Parathyroid adenoma (tissue), 2 donors: ENCODE results near the gene FAM185A.
"Not testable (repeated sequence)": the region's sequence is repeated elsewhere in the genome, so short reads cannot be mapped to it uniquely, and the experiment has no call there.

Experiments used
- H2AFZ ChIP-seq: fragments of 300-600 bp; sonication (generic); one replicate; pipeline ENCODE4 v1.7.0; 2017; ENCODE audit warnings: antibody characterized with exemption, mild to moderate bottlenecking
- H3K27ac ChIP-seq: fragments of 300-600 bp; sonication (generic); one replicate; pipeline ENCODE4 v1.7.0; 2017
- H3K27me3 ChIP-seq: fragments of 300-600 bp; sonication (generic); one replicate; pipeline ENCODE4 v1.7.0; 2017; ENCODE audit warnings: low read length; ENCODE audit not compliant: control insufficient read depth, insufficient read depth
- H3K36me3 ChIP-seq: fragments of 300-600 bp; sonication (generic); one replicate; pipeline ENCODE4 v1.7.0; 2017; ENCODE audit warnings: low read length; ENCODE audit not compliant: control insufficient read depth, insufficient read depth
- H3K4me1 ChIP-seq: fragments of 300-600 bp; sonication (generic); one replicate; pipeline ENCODE4 v1.7.0; 2017; ENCODE audit warnings: control low read depth
- H3K4me2 ChIP-seq: fragments of 300-600 bp; sonication (generic); one replicate; pipeline ENCODE4 v1.7.0; 2017; ENCODE audit warnings: low read length
- H3K4me3 ChIP-seq: fragments of 300-600 bp; sonication (generic); one replicate; pipeline ENCODE4 v1.7.0; 2017; ENCODE audit warnings: low read depth, low read length
- H3K79me2 ChIP-seq: fragments of 300-600 bp; sonication (generic); one replicate; pipeline ENCODE4 v1.7.0; 2017; ENCODE audit warnings: control low read depth
- H3K9ac ChIP-seq: fragments of 300-600 bp; sonication (generic); one replicate; pipeline ENCODE4 v1.7.0; 2017; ENCODE audit warnings: mild to moderate bottlenecking
- H3K9me3 ChIP-seq: fragments of 300-600 bp; sonication (generic); one replicate; pipeline ENCODE4 v1.7.0; 2017; ENCODE audit warnings: low read length; ENCODE audit not compliant: control insufficient read depth
- CTCF ChIP-seq: fragments of 300-600 bp; sonication (generic); IDR thresholded peaks from one replicate; pipeline ENCODE4 v1.7.0; 2017; ENCODE audit warnings: antibody characterized with exemption, mild to moderate bottlenecking
- donor health status: primary hyperparathyroidism.

Gene FAM185A

GRCh38 chr7:102837802-102838201 lies 89.0 kb downstream of the FAM185A start:
- Histone ChIP-seq H3K4me3 (no peak overlapping the region), H3K36me3 (no peaks in the 10 kb centered on the region), H2AFZ (no peak overlapping the region), H3K4me1 (no peaks in the 10 kb centered on the region), H3K9me3 (no peaks in the 10 kb centered on the region), H3K4me2 (no peak overlapping the region), H3K27me3 (no peaks in the 10 kb centered on the region), H3K9ac (no peak overlapping the region), H3K27ac (no peak overlapping the region), H3K79me2 (no peaks in the 10 kb centered on the region)
- TF ChIP-seq CTCF: no peak

GRCh38 chr7:102838572-102839101 lies 89.8 kb downstream of the FAM185A start:
- not testable (repeated sequence) for H3K79me2 ChIP-seq, H3K36me3 ChIP-seq, H3K4me2 ChIP-seq, H3K27ac ChIP-seq, H3K27me3 ChIP-seq, H3K4me3 ChIP-seq, H2AFZ ChIP-seq, H3K4me1 ChIP-seq, H3K9me3 ChIP-seq, H3K9ac ChIP-seq

GRCh38 chr7:102840404-102840803 lies 91.6 kb downstream of the FAM185A start:
- no peaks in the 10 kb centered on the region for H3K36me3 ChIP-seq
- H3K79me2 ChIP-seq: no peaks in the 10 kb centered on the region
- H3K27ac ChIP-seq: no peak overlapping the region
- H3K9me3 ChIP-seq: no peaks in the 10 kb centered on the region
- no peak overlapping the region for H3K4me2 ChIP-seq
- no peak overlapping the region for H3K4me3 ChIP-seq
- H3K9ac ChIP-seq: no peak overlapping the region
- H2AFZ ChIP-seq: no peak overlapping the region
- TF ChIP-seq CTCF: no peak
- H3K27me3 ChIP-seq: no peaks in the 10 kb centered on the region
- no peaks in the 10 kb centered on the region for H3K4me1 ChIP-seq

GRCh38 chr7:102841290-102841689 lies 92.5 kb downstream of the FAM185A start:
- H2AFZ ChIP-seq: no peak overlapping the region
- no peaks in the 10 kb centered on the region for H3K27me3 ChIP-seq
- no peak overlapping the region for H3K27ac ChIP-seq
- no peaks in the 10 kb centered on the region for H3K79me2 ChIP-seq
- TF ChIP-seq CTCF: no peak
- H3K9me3 ChIP-seq: no peaks in the 10 kb centered on the region
- no peaks in the 10 kb centered on the region for H3K36me3 ChIP-seq
- no peak overlapping the region for H3K4me2 ChIP-seq
- no peak overlapping the region for H3K9ac ChIP-seq
- no peaks in the 10 kb centered on the region for H3K4me1 ChIP-seq
- no peak overlapping the region for H3K4me3 ChIP-seq

GRCh38 chr7:102842284-102842683 lies 93.5 kb downstream of the FAM185A start:
- H2AFZ ChIP-seq: no peak overlapping the region
- H3K36me3 ChIP-seq: no peaks in the 10 kb centered on the region
- no peaks in the 10 kb centered on the region for H3K27me3 ChIP-seq
- no peak overlapping the region for H3K4me3 ChIP-seq
- no peaks in the 10 kb centered on the region for H3K9me3 ChIP-seq
- no peak overlapping the region for H3K4me2 ChIP-seq
- no peak for TF ChIP-seq CTCF
- no peaks in the 10 kb centered on the region for H3K4me1 ChIP-seq
- no peaks in the 10 kb centered on the region for H3K79me2 ChIP-seq
- no peak overlapping the region for H3K9ac ChIP-seq
- H3K27ac ChIP-seq: no peak overlapping the region
